ENCODE data around the gene TMEM201.

The TMEM201 gene

DNA sequence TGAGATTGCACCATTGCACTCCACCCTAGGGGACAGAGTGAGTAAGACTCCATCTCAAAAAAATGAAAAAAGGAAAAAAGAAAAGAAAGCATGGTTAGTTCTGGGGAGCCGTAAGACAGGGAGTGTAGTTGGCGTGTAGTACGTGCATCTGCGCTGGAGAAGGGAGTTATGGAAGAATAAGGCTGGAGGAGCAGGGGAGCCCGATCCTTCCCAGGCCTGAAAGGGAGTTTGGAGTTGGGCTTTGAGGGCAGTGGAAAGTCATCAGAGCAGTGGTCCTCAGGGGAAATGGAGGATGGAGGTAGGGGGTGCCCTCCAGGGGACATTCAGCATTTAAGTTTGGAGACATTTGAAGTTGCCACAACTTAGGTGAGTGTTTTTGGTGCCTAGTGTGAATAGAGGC, 11.3 kb upstream of the TMEM201 start:
- no peak for DNase-seq (ENCODE audit: low read depth, low spot score)

DNA sequence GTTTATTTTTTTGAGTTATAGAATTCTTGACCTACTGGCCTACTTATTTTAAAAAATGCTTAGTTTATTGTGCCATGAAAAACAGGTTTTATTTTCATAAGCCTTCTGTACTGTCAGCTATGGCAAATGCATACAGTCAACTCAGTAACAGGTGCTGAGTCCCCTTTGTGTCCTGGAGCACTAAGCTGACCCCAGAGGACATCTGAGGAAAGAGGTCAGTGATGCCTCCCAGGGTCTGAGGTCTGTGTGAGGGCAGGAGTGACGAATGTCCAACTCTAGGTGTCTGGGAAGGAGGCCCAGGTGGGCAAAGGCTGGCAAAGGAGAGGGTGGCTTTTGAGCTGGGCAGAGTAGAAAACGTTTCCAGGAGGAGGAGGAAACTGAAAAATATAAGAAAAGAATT, 7.8 kb upstream of the TMEM201 start:
- no peak for DNase-seq (ENCODE audit: low read depth, low spot score)

DNA sequence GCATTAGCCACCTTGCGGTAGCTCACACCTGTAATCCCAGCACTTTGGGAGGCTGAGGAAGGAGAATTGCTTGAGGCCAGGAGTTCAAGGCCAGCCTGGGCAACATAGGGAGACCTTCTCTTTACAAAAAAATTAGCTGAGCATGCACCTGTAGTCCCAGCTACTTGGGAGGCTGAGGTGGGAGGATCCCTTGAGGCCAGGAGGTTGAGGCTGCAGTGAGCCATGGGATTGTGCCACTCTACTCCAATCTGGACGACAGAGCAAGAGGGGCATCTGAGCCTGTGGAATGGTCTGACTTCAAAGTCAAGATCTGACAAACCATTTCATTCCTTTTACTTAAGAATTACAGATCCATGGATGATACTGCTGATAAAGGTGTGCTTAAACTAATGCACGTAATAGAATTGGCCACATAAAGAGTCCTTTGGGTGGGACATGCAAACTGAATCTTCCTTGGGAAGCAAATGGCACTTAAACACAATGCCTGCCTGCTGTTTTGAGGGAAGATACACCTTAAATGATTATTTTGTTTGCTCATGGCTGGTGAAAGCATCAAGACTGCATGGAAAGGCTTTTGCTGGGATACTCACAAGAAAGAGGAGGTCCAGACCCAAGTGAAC, 2.5 kb upstream of the TMEM201 start:
- DNase-seq (ENCODE audit: low read depth, low spot score) = no peak

DNA sequence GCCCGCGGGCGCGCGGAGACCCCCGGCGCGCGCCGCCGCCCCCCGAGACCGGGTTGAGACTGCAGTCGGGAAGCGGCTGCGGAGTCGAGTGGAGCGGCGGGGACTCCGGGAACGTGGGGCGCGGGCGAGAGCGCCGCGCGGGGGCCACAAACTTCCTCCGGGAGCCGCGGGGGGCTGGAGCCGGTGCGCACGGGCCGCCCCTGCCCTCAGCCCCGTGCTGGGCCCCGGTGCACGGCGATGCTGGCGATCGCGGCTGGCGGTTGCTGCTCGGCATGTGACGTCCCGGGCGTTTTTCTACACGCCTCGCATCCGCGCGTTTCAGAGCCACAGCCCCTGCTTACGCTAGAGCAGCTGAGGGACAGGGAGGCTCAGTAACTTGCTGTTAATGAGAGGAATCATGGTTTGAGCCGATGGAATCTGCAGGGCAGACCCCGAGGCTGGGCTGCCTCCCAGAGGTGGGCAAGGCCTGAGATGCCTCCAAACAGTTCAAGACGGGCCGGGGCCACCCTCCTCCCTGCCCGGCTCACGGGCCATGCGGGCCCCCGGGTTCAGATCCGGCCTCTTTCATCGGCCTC, 520 bp downstream of the TMEM201 start:
- no peak for DNase-seq (ENCODE audit: low read depth, low spot score)

DNA sequence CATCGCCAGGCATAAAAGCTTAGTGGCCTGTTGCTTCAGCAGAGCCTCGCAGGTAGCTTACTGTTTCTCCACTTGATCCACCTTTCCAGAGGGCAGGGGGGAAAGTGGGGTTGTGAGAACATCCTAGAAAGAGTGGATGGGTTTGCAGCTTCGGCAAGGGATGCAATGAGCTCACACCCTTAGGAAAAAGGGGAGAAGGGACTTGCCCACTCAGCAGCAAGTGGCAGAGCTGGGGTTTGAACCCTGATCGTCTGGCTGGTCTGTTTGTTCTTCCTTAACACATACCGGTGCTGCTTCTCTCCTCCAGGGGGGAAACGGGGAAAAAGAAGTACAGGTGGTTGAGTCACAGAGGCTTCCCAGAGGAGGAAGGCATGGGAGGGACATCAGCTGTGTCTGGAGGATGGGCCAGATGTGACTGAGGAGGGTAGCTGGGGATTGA, 1.0 kb downstream of the TMEM201 start:
- no peak for DNase-seq (ENCODE audit: low read depth, low spot score)

DNA sequence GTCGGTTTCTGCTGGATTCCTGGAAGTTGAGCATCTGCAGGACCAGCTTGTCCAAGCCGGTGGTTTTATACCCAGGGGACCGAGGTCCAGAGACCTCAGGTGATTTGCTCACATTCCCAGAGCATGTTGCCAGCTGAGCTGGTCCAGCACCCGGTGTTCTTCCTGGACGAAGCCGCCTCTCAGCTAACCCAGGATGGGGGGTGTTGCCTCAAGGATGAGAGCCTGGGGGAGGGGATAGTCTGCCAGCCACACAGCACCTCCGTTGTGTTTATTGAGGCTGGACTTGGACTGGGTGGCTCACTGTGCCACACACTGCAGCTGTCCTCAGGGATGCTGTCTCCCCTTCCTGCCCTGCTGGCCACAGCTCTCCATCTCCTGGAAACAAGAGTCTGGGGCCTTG, 1.5 kb downstream of the TMEM201 start:
- no peak for DNase-seq (ENCODE audit: low read depth, low spot score)

DNA sequence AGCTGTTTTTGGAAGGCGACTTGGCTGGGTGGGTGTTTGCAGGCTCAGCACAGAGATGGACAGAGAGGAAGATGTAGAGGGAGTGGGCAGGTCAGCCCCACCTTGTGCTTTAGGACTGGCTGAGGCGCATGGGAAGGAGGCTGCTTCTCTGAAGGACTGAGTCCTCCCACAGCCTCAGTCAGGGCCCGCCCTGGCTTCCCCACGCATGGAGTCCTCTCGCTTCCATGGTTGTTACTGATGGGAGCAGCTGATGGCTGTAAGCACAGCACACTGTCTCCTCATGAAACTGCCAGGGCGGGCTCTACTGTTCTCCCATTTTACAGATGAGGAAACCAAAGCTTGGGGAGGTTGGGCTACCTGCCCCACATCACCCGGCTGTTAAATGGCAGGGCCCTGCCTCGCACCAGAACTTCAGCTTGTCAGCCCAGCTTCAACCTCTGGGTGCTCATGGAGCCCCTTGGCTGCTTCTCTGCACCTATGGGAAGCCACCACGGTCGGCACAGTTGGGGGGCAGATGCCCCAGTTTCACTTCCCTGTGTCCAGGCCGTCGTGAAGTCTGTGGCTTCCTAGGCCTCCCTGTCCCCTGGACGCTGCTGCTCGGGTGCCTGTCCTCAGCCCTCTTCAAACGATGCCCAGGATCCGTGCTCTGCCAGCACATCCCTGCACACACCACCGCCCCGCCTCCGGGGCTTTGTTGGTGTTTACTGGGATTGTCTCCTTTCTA, 2.4 kb downstream of the TMEM201 start:
- no peak for DNase-seq (ENCODE audit: low read depth, low spot score)

DNA sequence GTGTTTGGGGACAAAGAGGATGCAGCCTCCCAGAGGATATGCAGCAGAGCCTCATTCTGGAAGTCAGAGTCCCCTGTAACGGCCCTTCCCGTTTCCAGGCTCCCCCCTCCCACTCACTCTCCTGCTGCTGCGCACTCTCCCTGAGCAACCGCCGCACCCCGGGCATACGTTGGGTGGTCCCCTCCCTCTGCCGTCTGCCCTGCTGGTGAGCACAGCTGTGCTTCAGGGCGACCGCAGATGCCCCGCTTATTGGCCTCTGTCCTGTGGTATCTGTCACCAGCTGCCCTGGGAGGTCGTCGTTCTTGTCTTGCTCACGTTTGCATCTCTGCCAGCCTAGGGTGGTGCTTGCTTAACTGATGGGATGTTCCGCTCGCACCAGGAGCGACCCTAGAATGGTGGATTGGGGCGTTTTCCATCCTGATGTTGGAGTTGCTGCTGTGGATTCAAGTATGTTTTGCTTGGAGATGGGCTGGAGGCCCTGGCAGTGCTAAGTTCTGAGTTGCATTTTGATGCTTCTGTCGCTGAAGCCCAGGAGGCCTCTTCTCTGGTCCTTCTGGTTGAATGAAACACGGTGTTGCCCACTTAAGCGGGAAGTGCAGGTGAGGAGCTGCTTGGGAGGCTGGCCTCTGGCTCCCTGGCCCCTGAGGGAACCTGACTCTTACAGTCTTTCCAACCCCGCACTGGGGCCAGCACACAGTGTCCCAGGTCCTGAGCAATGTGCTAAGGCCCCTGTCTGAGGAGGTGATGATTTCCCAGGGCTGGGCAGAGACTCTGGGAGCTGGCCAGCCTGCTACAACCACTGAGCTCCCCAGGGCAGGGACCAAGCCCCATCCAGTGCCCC, 3.2 kb downstream of the TMEM201 start:
- DNase-seq (ENCODE audit: low read depth, low spot score) = no peak

DNA sequence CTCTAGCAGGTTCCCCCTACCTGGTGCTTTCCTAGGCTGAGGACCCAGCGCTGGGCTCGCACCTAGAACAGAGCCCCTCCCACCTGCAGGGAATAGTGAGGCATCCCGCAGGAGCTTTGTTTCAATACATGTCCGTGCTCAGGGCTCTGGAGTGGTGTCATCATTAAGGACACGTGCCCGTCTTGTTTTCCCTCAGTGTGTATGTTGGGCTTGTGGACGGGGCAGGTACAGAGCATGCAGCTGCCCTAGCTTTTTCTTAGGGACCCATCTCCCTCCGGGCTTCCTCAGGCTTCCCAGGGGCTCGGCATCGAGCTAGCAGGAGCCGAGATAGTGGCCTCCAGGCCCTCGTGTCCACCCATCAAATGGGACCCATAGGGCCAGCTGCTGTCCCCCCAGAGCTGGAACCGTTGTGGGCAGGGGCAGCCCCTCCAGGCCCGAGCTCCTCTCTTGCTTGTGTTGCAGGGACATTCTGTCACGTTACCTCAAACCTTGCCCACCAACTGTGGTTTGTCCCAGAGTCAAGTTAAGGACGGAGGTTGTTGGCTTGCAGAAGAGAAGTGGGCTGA, 3.9 kb downstream of the TMEM201 start:
- no peak for DNase-seq (ENCODE audit: low read depth, low spot score)

DNA sequence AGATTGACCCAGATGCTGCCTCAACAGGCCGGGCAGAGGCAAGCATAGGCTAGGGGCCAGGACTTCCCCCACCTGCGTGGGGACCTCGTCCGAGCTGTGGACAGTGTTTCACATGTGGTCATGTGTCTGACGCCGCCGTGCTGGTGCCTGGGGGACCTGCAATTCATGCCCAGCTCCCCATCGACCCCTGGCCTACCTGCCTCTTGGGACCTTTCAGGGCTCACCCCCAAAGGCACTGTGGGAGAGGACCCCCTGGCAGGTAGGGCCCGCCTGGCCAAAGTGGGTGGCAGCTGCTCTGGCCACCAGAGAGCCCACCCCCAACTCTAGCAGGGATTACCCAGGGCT, 4.4 kb downstream of the TMEM201 start:
- DNase-seq (ENCODE audit: low read depth, low spot score) = no peak

DNA sequence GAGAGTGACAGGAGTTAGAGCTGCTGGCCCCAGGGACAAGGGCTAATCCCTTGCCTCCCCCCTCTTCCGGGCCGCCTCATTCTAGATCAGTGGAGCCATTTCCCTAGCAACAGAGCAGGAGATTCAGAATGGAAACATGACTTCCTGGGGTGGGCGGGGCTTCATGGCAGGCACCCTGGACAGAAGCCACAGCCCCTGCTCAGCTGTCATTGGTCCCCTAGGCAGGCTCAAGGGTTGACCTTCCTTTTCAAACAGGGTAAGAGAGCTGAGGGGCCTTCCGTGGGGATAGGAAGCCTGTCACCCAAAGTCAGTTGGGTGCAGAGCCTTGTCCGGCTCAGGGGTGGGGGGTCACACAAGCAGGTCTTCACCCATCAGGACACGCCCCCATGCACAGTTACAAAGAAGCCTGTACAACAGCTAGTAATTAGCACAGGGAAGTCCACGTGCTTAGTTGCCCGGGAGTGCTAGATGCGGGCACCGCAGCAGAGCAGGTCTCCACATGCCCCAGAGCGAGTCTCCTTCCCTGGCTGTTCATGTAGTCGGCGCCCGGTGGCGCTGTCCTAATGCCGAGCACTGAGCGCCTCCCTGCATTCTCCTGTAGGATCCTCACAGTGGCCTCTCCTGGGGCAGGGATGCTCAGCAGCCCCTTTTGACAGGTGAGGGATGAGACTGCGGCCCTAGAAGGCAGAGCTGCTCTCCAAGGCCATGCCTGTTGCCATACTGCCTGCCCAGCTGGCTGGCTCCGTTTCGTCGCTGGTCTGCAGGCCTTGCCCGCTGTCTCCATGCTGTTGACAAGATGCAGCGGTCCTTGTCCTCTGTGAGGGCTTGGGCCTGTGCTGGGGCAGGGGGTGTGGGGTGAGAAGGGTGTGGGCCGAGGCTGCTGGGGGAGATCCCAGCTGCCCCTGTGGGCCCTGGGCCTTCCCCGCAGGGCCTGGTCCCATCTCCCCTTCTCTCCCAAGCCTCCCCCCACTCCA, 5.1 kb downstream of the TMEM201 start:
- no peak for DNase-seq (ENCODE audit: low read depth, low spot score)

DNA sequence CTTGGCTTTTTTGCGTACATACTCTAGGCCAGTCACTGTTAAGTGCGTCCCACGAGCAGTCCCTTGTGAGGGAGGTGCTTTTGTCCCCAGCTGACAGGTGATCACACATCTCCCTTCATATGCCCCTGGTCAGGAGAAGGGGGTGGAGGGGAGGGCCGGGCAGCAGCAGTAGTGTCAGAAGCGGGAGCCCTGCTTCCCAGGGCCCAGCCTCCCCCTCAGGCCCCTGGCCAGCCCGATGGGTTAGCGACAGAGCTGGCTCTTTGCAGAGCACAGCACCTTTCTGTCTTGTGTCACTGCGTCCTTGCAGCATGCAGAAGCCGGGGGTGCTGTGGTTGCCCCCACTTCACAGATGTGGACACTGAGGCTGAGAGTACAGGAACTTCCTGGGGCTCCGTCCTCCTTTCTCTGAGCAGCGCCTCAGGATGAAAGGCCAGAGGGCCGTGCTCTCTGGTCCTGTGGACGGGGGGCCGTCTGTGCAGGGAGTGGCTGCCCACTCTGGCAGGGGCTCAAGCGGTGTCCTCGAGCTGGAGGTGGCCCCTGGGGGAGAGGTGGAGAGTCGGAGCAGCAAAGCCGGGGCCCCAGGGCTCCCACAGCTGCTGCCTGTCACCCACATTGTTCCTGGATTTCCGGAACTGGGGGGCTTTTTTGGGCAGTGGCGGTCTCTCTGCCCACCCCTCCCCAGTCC, 5.9 kb downstream of the TMEM201 start:
- DNase-seq (ENCODE audit: low read depth, low spot score) = no peak

DNA sequence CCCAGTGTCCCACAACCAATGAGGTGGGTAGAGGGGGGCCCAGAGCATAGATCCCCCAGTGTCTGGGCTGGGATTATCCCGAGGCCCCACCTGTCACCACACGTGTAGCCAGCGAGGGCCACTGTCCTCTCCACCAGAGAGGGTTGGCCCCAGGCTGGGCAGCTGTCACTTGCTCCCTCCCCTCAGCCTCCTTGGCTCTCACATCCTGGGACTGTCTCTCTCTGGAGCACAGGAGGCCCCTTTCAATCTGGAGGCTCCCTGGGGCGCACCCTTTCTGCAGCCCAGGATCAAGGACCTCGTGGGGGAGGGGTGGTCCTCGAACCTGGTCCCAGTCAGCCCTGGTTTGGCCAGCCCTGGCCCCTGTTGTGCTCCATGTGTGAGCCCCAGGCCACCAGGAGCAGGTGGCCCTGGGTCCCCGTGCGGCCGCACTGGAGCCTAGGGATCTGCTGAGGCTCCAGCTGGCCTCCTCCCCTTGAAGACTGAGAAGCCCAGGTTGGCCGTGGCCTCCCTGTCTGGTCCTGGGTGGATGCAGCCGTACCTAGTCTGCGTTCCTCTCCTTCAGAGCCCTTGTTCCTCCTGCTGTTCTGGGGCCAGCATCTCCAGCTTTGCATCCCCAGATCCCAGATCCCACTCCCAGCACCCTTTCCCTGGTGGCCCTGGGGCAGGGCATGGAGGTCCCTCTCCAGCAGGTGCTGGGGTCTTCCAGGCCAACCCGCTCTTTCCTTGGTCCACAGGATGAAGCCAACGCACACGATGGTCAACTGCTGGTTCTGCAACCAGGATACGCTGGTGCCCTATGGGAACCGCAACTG, 6.7 kb downstream of the TMEM201 start:
- no peak for DNase-seq (ENCODE audit: low read depth, low spot score)

DNA sequence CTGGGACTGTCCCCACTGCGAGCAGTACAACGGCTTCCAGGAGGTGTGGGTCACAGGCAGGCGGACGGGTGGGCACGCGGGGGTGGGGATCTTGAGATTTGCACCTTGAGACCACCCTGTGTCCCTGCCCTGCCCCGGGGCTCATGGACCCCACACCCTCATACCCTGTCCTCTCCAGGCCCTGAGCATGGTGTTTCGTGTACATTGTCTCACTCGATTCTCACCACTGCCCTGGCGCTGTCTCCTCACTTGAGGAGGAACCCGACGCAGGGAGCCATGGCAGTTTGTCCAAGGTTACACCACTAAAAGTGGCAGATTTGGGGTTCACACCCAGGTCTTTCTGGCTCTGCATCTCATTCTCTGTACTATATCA, 7.2 kb downstream of the TMEM201 start:
- DNase-seq (ENCODE audit: low read depth, low spot score) = no peak

DNA sequence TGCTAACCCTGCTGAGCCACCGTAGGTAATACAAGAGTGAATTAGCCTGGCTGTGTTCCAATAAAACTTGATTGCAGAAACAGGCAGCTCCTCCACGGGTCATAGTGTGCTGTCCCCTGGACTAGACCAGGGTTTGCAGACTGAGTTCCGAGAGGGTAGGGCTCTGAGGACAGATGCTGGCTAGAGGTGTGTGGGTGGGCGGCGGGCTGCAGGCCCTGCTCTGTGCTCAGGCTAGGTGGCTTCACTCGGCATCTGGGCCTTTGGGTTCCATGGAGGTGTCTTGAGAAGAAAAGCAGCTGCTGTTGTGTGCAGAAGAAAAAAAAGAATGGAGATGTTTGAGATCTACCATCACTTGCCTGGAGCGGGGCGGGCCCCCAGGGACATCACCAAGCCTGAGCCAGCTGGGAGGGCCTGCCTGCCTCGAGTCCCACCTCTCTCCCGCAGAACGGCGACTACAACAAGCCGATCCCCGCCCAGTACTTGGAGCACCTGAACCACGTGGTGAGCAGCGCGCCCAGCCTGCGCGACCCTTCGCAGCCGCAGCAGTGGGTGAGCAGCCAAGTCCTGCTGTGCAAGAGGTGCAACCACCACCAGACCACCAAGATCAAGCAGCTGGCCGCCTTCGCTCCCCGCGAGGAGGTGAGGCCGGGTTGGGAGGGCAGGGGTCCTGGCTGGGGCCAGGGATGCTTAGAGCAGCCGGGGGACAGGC, 7.9 kb downstream of the TMEM201 start:
- no peak for DNase-seq (ENCODE audit: low read depth, low spot score)

DNA sequence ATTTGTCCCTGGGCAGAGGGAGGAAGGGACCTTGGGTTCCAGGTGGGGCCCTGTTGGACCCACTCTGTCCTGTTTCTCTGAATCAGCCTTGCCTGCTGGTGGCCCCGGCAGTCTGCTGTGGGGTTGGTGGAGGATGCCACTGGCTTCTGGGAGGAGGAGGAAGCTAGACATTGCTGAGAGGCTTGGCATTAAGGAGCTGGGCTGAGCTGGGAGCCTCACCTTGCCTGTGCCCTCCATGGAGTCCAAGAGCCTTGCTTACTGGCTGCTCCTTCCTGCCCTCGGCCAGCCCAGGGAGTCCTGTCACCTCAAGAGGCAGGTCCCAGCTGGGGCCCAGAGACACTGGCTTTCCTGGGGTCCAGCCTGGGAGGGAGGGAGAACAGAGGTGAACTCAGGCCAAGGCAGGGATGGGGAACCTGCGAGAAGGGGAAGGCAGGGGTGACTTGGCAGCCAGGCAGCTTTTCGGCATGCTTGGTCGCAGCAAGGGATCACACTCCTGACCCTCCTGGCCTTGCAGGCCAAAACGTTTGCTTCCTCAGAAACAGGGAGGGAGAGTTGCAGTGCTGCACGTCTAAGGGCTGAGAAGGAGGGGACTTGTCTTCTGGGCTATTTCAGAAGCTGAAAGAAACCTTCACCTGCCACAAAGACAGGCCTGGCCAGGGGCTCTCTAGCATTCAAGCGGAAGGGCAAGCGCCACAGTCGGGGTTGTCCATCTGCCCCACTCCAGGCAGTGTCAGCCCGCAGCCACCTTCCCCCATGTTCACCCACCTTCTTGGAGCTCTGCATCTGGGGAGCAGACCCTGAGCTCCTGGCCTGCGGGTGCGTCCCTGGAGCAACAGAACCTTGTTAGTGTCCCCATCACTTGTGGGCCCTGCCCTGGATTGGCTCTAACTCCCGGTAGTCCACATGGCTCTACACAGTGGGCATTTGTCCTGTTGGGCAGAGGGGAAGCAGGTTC, 8.9 kb downstream of the TMEM201 start:
- DNase-seq (ENCODE audit: low read depth, low spot score) = no peak

DNA sequence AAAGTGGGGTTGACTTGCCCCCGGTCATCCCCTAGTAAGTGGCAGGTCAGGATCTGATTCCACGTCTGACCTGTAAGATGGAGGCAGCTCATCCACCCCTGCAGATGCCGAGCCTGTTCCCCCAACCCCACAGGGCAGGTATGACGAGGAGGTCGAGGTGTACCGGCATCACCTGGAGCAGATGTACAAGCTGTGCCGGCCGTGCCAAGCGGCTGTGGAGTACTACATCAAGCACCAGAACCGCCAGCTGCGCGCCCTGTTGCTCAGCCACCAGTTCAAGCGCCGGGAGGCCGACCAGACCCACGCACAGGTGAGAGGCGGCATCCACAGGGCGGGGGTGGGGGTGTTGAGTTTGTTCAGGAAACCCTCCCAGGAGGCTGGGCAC, 9.6 kb downstream of the TMEM201 start:
- DNase-seq (ENCODE audit: low read depth, low spot score) = no peak

DNA sequence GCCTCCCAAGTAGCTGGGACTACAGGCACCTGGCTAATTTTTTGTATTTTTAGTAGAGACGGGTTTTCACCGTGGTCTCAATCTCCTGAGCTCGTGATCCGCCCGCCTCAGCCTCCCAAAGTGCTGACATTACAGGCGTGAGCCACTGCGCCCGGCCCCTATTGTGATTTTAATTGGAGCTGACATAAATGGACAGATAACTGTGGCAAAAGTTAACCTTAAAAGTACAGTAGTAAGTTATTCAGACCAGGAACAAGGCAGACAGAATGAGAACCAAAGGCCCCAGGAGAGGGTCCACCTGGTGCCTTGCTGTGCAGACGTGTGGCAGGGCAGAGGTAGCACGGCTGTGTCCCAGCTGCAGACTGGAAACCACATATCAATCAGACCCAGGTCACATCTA, 11.0 kb downstream of the TMEM201 start:
- DNase-seq (ENCODE audit: low read depth, low spot score) = no peak
